Stimulated activated naive CD4-positive, alpha-beta T cell treated with Interleukin-2 at 50 U/mL for 16 hours (primary cell): ENCODE data around the gene PARG.
A peak's percentile ranks its signal among the peaks of the same experiment; 100 is the strongest.
"Not testable (repeated sequence)": the region's sequence is repeated elsewhere in the genome, so short reads cannot be mapped to it uniquely, and the experiment has no call there.

Experiments used
- DNase-seq: peaks from one replicate; lab custom pipeline; 2025; lab: John Stamatoyannopoulos, UW

The PARG gene

DNA sequence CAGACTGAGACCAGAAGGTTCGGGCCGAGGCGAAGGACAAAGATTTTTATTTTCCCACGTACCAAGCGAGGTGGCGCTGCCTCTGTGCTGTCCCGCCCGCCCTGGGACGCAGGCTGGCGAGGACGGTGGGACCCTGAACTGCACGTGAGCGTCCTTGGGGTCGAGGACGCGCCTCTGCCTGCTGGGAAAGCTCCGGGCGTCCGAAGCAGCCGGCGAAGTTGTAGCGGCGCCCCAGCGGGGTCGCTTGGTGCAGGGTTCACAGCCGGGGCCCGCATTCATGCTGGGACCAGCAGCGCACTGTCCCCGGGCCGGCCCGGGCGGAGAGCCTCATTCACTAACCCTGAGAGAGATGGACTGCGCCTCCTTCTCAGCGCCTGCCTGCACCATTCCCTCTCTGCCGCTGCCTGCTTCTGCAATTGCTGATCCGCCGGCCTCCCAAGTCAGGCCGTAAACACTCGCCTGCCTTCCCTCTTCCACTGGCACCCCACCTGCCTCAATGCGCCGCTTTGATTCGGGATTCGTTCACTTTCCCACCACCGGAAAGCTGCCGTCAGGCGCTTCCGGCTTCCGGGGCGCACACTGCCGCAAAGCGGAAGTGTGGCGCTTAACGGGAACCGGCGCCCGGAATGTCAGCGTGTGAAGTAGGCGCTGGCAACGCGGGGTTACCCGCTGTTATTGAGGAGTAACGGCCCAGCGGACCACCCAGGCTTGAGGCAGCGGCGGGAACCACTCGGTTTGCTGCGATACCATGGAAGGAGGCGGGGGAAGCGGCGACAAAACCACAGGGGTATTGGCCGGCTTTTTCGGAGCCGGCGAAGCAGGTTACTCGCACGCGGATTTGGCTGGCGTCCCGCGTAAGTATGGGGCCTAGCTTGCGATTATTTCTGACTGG is at the start of gene PARG, which contains the start of gene TIMM23B:
PARG (minus strand) TSS at position 581 of the 892 bp plus-strand sequence; CDS start at position 279, 302 bp downstream.
TIMM23B (plus strand) TSS at position 607 of the 892 bp plus-strand sequence; CDS start at position 749, 142 bp downstream.
- peak; percentile 72 for DNase-seq

DNA sequence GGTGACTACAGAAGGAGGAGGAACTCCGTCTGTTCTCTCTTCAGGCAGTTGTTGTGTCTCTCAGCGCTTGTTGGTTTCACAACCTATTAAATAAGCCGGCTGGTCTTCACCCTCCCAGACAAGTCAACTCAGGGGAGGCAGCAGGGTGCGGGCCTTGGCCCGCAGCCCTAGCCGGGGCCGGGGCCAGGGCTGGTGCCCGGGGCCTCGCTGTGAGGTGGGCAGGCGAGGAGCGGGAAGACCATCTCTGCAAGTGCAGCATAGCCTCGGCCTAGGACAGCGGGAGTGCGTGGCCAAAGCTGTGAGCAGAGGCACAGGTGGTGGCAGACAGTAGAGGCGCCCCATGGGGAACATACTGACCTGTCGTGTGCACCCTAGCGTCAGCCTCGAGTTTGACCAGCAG is 46.5 kb upstream of the PARG start, which contains the start of gene AGAP6:
AGAP6 (plus strand) TSS at position 31 of the 400 bp plus-strand sequence; CDS start at position 341, 310 bp downstream.
- not testable (repeated sequence) for DNase-seq

DNA sequence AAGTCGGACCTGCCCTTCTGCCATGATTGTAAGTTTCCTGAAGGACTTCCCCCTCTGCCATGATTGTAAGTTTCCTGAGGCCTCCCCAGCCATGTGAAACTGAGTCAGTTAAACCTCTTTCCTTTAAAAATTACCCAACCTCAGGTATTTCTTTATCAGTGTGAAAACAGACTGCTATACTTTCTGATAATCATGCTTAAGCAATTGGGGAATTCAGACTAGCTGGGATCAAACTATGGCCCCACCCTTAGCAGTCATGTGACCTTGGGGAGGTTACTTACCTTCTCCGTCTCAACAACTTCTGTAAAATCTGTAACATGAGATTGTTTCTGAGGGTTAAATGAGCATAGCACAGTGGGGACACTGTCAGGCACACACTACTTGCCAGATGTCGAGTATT is 45.4 kb upstream of the PARG start:
- not testable (repeated sequence) for DNase-seq

DNA sequence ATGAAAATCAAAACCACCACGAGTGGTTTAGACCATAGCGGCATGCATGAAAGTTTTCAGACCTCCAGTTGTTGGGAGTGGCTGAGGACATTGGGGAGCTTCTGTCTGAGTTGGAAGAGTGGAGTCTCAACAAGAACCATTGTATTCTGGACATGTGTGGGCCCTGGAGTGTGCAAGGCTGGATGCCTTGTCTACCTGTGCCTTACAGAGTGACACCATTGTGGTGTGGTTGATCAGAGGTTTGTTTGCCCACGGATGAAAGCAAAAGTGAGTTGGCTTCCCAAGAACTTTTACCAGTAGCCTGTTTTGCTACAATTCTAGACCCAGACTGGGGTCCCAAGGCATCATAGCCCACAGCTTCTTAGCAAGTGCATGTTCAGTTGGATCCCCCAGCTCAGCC is 35.9 kb upstream of the PARG start:
- not testable (repeated sequence) for DNase-seq

DNA sequence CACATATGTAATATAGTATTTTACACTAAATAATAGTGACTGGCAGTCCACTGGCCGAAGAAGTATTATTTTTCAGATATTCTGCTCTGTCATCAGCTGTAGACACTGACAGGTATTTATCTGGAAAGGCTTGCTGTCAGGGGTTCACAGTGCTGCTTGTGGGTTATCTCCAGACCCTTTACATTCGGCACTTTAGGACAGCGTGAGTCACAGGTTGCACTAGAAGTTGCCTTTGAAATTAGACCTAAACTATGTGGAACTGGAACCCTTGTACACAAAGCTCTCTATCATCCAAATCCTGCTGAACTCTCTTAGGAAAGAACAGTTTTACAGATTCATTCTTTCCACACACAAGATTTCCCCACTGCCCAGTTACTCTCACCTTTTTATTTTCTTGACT is 30.3 kb upstream of the PARG start:
- DNase-seq, result not testable (repeated sequence)

DNA sequence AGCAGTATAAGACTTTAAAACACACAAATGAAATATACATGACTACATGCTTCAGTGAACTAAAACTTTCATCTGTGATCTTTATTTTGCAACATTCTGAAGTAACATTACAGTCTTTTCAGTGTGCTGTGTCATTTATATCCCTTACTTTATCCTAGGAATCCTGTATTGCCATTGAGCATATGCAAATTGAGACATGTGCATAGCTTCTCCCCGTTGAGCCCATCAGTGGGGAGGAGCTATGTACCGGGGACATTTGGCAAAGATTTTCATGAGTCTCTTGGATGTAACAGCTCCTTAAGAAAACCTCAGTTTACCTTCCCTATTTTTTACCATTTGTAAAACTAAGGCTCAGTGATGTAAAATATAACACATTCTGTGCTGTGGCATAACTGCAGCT is 29.6 kb upstream of the PARG start:
- not testable (repeated sequence) for DNase-seq

DNA sequence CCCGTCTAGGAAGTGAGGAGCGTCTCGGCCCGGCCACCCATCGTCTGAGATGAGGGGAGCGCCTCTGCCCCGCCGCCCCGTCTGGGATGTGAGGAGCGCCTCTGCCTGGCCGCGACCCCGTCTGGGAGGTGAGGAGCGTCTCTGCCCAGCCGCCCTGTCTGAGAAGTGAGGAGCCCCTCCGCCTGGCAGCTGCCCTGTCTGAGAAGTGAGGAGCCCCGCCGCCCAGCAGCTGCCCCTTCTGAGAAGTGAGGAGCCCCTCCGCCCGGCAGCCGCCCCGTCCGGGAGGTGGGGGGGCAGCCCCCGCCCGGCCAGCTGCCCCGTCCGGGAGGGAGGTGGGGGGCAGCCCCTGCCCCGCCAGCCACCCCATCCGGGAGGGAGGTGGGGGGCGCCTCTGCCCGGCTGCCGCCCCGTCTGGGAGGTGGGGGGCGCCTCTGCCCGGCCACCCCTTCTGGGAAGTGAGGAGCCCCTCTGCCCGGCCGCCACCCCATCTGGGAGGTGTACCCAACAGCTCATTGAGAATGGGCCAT is 28.6 kb upstream of the PARG start:
- not testable (repeated sequence) for DNase-seq

DNA sequence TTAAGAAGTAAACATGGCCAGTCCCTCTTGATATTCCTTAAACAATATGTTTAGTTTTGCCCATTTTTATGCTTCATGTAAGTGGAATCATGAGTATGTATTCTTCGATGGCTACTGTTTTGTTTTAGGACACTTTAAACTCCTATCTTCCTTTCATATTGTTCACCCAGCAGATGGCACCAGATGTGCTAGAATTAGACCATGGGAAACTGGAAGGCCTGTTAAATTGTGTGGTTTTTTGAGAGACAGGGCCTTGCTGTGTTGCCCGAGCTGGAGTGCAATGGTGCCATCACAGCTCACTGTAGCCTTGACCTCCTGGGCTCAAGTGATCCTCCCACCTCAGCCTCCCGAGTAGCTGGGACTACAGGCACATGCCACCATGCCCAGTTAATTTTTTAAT is 11.3 kb upstream of the PARG start:
- not testable (repeated sequence) for DNase-seq

DNA sequence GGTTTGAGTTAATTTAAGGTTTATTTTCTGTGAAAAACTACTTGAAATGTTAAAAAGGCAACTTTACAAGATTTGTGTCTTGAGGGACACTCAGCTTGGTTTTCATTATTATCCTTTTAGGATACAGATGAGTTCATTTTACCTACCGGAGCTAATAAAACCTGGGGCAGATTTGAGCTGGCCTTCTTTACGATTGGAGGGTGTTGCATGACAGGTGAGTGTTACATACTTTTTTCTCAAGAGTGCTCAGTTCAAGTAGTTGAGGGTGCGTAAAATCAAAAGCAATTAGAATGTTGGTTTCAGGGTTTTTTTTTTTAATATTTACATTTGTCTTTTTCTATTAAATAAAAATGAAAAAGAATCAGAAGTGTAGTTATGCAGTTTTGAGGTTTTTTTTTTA is 10.2 kb upstream of the PARG start:
- DNase-seq, result not testable (repeated sequence)

DNA sequence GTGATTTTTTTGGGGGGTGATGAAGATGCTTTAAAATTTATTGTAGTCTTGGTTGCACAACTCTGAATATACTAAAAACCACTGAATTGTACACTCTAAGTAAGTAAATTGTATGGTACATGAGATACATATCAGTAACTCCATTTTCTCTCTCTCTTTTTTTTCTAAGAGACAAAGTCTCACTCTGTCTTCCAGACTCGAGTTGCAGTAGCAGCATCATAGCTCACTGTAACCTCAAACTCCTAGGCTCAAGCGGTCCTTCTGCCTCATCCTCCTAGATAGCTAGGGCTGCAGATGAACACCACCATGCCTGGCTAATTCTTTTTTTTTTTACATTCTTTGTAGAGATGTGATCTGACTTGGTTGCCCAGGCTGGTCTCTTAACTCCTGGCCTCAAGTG is 6.9 kb upstream of the PARG start:
- DNase-seq, result not testable (repeated sequence)

DNA sequence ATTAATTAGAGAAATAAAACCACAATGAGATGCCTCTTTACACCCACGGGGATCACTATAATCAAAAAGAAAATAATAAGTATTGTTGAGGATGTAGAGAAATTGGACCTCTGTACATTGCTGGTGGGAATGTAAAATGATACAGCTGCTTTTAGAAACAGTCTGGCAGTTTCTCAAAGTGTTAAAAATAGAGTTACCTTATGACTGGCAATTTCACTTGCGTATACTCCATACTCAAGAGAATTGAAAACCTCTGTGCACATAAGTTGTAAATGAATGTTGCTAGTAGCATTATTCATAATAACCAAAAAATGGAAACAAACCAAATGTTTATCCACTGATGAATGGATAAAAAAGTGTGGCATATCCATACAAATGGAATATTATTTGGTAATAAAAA is 6.3 kb upstream of the PARG start:
- DNase-seq, result not testable (repeated sequence)

DNA sequence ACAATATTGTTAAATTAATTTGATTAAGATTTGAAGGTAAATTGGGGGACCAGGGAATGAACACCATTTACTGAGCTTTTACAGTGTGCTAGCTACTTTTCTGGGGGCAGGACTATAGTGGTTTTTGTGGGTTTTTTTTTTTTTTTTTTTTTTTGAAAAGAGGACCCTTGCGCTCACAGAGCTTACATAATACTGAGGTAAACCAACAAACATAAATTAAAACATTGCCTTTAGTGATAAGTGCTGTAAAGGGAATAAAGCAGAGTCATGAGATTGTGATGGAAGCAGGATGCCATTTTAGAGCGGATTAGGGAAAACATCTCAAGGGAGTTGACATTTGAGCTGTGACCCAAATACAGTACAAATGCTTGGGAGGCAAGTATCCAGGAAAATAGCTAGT is 1.8 kb upstream of the PARG start:
- not testable (repeated sequence) for DNase-seq

DNA sequence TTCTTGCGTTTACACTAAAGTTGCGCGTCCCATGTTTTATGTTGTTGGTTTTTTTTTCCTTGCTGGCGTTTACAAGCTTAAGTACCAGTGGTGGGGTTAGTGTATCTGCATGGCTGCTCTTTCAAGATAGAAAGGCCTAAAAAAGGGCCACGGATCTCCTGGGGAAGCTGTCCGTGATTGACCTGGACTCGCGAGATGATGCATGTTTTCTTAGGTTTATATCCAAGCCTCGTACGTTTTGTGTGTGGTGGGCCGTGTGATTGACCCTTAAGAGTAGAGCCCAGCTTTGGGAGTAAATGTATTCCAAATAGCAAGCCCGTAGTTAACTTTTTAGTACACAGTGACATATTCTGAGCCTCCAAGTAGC is 495 bp upstream of the PARG start:
- DNase-seq, result not testable (repeated sequence)

DNA sequence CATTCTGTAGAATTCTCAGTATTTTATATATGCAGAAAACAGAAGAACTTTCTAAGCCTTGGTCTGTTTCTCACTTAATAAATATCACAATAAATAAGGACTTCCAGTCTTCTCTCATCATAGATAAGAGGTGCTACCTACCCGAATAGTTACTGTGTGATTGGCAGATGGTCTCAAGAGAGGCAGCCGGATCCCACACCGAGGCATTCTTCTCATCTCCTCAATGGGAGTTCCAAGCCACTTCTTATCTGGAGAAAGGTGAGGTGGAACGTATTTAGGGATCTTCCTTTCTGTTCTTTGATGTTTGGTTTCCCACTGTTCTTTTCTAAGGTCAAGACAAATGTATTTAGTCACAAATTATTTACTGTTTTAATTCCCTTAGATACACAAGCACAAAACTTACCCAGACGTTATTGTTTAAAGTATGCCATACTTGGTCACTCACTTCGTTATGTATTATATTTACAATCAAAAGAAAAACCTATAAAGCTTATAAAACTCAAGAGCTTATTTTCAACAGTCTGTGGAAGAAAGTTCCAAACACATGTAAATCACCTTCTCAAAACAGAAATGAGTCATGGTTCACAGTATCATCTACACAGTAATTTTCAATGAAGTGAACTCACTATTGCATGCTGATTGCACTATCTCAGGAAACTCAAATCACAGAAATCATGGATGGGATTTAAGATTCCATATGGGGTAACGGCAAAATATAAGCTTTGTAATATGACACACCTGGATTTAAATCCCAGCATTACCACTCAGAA is 9.7 kb downstream of the PARG start:
- not testable (repeated sequence) for DNase-seq

DNA sequence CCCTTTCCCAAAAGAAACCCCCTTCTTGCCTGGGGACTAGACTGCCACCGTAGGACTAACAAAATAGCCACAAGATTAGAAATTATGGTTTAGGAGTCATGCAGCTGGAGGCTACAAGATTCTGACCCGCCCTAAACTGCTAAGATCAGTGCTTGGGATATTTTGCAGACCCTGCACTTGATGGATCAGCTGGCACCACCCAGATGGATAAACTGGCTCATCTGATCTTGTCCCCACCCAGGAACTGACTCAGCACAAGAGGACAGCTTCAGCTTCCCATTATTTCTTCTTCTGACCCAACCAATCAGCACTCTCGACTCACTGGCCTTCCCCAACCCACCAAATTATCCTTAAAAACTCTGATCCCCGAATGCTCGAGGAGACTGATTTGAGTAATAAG is 10.6 kb downstream of the PARG start:
- DNase-seq, result not testable (repeated sequence)

DNA sequence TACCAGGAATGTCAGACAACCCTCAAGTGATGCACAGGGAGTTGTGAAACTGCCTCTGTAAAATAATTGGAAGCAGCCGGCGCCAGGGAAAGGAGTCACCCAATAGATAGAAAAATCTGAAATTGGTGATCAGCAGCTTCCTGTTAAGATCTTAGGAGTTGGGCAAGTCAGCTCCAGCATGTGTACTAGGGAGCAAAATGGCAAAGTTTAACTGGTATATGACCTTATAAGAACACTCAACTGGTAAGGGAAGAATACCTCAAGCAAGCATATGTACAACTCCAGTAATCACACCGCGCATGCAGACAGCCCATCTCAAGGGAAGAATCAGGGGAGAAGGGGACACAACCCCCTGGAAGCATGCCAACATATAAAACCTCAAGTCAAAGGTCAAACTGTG is 18.3 kb downstream of the PARG start:
- DNase-seq, result not testable (repeated sequence)

DNA sequence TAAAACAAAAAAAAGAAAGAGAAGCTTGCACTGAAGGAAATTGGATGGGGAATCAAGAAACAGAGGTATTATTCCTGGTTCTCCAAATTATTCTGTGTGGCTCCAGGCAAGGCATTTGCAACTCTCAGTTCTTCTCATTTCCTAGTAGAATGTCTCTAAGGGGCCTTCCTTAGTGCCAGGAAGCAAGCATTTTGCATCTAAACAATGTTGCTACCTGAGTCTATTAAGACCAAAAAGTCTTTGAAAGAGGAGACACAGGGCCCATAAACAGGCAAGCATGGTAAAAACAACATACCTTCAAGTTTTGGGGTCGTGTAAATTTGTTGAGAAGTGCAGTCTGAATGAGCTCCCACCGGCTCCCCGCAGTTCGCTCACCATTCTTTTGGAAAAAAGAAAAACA is 19.8 kb downstream of the PARG start:
- not testable (repeated sequence) for DNase-seq

DNA sequence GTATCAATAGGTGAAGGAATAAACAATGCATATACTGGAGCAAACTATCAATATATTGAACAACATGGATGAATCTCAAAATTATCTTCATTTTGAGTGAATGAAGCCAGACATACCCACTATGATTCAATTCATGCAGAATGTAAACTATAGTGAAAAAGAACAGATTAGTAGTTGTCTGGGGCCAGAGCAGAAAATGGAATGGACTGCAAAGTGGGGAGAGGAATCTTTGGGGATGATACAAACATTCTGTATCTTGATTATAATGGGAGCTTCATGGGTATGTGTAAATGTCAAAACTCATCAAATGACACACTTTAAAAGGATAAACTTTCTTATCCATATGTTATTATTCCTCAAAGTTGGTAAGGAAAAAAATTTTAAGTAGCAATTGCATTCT is 23.9 kb downstream of the PARG start:
- not testable (repeated sequence) for DNase-seq

DNA sequence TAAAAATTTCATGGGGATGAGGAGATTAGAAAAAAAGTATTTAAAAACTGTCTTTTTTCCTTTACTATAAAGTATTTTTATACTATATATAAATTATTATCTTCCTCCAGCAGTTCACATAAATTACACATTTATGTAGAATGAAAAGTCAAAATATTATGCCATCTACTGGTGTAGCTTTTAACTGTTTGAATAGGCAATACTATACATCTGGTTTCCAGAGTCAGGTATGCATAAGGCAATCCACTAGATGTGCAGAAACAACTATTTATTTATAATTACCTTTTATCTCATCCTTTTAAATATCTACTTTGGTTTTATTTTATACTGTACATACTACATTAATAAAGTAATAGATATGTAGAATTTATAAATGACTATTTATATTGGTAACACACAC is 25.4 kb downstream of the PARG start:
- not testable (repeated sequence) for DNase-seq

DNA sequence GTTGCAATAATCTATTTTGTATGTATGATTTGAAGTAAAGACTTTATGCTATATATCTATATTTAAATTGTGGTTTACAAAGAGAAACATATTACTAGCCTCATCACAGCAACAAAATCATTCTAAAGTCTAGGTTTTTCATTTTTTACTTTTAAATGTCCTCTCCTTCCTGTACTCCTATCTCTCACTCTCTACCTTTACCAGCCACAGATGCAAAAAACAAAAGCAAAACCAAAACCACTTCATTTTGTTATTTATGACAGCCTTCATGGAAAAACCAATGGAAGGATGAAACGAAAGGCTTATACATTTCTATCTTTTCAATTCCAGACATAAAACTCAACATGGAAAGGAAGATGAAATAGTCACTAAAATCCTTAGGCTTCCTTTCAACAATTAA is 31.5 kb downstream of the PARG start:
- DNase-seq, result not testable (repeated sequence)

DNA sequence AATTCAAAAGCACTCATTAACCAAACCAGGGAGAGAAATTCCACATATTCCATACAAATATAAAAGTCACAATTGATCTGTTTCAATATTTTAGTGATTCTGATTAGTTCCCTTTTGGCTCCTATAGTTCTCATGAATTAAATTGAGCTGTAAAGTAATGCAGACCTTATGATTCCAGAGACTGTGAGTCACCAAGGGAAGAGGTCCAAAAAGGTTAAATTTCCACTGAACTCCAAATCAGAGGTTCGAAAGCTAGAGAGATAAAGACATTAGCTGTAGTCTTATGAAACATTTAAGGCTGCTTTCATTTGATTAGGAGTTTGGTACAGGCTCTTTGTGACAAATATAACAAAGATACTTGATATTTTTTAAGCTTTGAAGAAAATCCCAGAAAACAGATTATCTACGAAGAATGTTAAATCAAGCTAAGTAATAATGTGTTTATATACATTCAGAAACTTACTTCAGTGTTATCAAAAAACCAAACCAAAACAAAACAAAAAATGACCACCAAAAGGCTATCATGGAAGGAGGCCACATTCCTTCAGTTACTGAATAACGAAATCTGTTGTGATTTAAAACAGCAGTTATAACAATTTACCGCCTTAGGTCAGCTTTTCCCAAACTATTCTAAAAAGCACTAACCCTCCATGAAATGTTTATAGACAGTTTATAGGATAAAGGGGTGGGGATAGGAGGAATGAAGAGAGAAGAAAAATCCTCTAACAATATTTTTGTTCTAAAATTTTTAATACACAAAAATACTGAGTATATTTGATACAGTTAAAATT is 33.3 kb downstream of the PARG start:
- not testable (repeated sequence) for DNase-seq

DNA sequence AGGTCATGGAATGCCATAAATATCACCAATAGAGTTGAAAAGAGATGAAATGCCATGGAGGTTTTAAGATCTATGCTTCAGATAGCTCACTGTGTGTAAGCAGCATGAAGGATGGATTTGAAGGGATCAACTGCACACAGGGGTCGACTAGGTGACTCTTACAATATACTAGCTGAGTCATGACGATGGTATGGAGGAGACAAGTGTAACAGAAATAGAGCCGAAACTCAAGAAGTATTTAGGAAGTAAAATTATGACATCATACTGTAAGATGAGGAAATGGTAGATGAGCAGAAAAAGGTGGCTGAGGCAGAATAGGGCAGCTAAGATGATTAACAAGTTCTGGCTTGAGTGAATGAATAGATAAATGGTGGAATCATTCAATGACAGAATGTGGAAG is 38.0 kb downstream of the PARG start:
- not testable (repeated sequence) for DNase-seq
